Peyer's patch (tissue), 4 donors: Measurements from ENCODE around the gene CELSR1.

Experiments used
- CTCF ChIP-seq, 6 experiments: fragments of 450-650 bp in 4 of 6; fragments of 200-600 bp in 2 of 6; sonication (generic) in 1 of 6; IDR thresholded peaks; one replicate each; pipeline ENCODE4 v1.5.1; 2017 to 2019; ENCODE audit warnings: antibody characterized with exemption in 6 of 6, mild to moderate bottlenecking in 3 of 6, moderate library complexity in 1 of 6
- POLR2A ChIP-seq, 2 donors: fragments of 450-650 bp; IDR thresholded peaks; one replicate each; pipeline ENCODE4 v1.5.1; 2017; ENCODE audit warnings: antibody characterized with exemption in 2 of 2, mild to moderate bottlenecking in 2 of 2, moderate library complexity in 2 of 2

GRCh38 chr22:46422896-46423295 is 114.5 kb downstream of the CELSR1 start:
- no peak for TF ChIP-seq CTCF (IDR thresholded peaks at IDR 0.05)
- TF ChIP-seq POLR2A (IDR thresholded peaks at IDR 0.05): no peak
